SK-N-MC (cell line): ENCODE results near the gene LRBA.

ENCODE experiments used
- EZH2 ChIP-seq: fragments of 200-600 bp; sonication (generic); IDR thresholded peaks from one replicate; pipeline ENCODE4 v1.6.1; 2017; ENCODE audit warnings: antibody characterized with exemption
- FOXP2 ChIP-seq: optimal IDR thresholded peaks from 2 replicates; pipeline ENCODE3; 2011; ENCODE audit warnings: mild to moderate bottlenecking, moderate library complexity; ENCODE audit not compliant: insufficient read depth; ENCODE audit errors: extremely low read length, control extremely low read depth
- POLR2AphosphoS5 ChIP-seq: IDR thresholded peaks from 2 replicates; pipeline ENCODE4 v1.6.1; 2012; ENCODE audit warnings: mild to moderate bottlenecking, low read depth, low read length, borderline replicate concordance

DNA sequence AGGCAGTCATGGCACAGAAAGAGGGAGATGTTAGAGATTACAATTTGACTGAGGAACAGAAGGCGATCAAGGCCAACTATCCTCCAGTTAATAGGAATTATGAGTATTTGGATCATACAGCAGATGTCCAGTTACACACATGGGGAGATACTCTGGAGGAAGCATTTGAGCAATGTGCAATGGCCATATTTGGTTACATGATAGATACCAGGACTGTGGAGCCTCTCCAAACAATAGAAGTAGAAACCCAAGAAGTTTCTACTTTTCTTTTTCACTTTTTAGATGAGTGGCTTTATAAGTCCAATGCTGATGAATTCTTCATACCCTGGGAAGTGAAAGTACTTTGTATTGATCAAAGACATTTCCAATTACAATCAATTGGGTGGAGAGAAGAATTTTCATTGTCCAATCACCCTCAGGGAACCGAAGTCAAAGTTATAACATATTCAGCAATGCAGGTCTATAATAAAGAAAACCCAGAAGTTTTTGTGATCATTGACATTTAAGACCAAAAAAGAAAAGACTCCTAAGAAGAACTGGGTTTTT lies 294.0 kb downstream of the LRBA start:
- no peak for TF ChIP-seq EZH2
- no peak for TF ChIP-seq POLR2AphosphoS5
- no peak for TF ChIP-seq FOXP2
